ENCODE data around the gene ADGRF5. TPM values are rescaled to one million over a fixed set of nuclear protein-coding genes. Genes with fewer than 3 reads are reported as not detected.

The ADGRF5 gene
- total and polyA plus RNA-seq, 2 experiments from 2014 or later, result not detected

- ATAC-seq, result no peak
- no peak overlapping the region for H3K27ac ChIP-seq (ENCODE audit: low read depth)
These were observed 4.0 kb upstream of the ADGRF5 start for GRCh38 chr6:46925563-46926253.

More at GRCh38 chr6:46925563-46926253, 4.0 kb upstream of the ADGRF5 start:
- no peak for TF ChIP-seq ETS1 (IDR thresholded peaks at IDR 0.05)
- TF ChIP-seq ZNF114 (CRISPR knock-in tag; IDR thresholded peaks at IDR 0.05), result no peak
- TF ChIP-seq CTCF (conservative IDR thresholded peaks at IDR 0.05; ENCODE audit: low read depth in 2 of 2), result no peak
- TF ChIP-seq NANOG (IDR thresholded peaks at IDR 0.05; ENCODE audit: borderline replicate concordance), result no peak
- TF ChIP-seq CREB1 (CRISPR knock-in tag; IDR thresholded peaks at IDR 0.05; ENCODE audit: low read depth), result no peak
- TF ChIP-seq REST (IDR thresholded peaks at IDR 0.05; ENCODE audit: unreplicated experiment), result no peak
- TF ChIP-seq ZNF462 (CRISPR knock-in tag; IDR thresholded peaks at IDR 0.05), result no peak
- no peak for TF ChIP-seq POLR2AphosphoS5 (IDR thresholded peaks at IDR 0.05; ENCODE audit: low read depth)
- no peak for TF ChIP-seq ZNF331 (CRISPR knock-in tag; IDR thresholded peaks at IDR 0.05; ENCODE audit: low read depth)
- TF ChIP-seq STAT1 (IDR thresholded peaks at IDR 0.05; ENCODE audit: unreplicated experiment), result no peak
- no peak for TF ChIP-seq JUNB (IDR thresholded peaks at IDR 0.05; ENCODE audit: unreplicated experiment)
- TF ChIP-seq EZH2 (IDR thresholded peaks at IDR 0.05; ENCODE audit: low read depth, unreplicated experiment), result no peak
- no peak for TF ChIP-seq EZH2phosphoT487 (IDR thresholded peaks at IDR 0.05; ENCODE audit: unreplicated experiment)
- Histone ChIP-seq H3K79me2 (replicated peaks; ENCODE audit: insufficient read depth) (no peaks in the 10 kb centered on the region), H3K9me2 (ENCODE audit: insufficient read depth) (no peaks in the 10 kb centered on the region), H3K36me3 (ENCODE audit: insufficient read depth) (no peaks in the 10 kb centered on the region), H2AFZ (no peak overlapping the region), H3F3A (replicated peaks; ENCODE audit: low read depth) (no peaks in the 10 kb centered on the region), H3K27me3 (ENCODE audit: insufficient read depth) (no peaks in the 10 kb centered on the region), H3K4me3 (no peak overlapping the region), H4K20me1 (replicated peaks; ENCODE audit: insufficient read depth) (no peaks in the 10 kb centered on the region), H3K4me1 (ENCODE audit: insufficient read depth) (no peaks in the 10 kb centered on the region), H3K4me2 (no peak overlapping the region)
- Mint-ChIP-seq H3K36me3 (ENCODE audit: low read depth) (no peaks in the 10 kb centered on the region), H3K9me3 (no peaks in the 10 kb centered on the region), H3K4me1 (no peaks in the 10 kb centered on the region; the same call in 1 of the 3 replicates), H3K27me3 (ENCODE audit: insufficient read depth, low read depth, poor library complexity) (peaks cover 4% of the 10 kb centered on the region), H3K4me3 (no peak overlapping the region), H3K27ac (no peak overlapping the region)
- DNase-seq (ENCODE audit: low spot score), result no peak

All from GM23338 (cell line).